SK-MEL-5 (cell line): Measurements from ENCODE around the gene EGFR. TPM values are rescaled to one million over a fixed set of nuclear protein-coding genes. Genes with fewer than 3 reads are reported as not detected.

Source experiments
- DNase-seq: peaks from one replicate; pipeline ENCODE4 v3.0.0-alpha.2; 2016; ENCODE audit warnings: low read depth, low spot score
- in situ Hi-C: cut with HindIII; loops from 2 replicates; pipeline ENCODE4 v1.10.0; 2016; ENCODE audit warnings: low sequenced_read_pairs, high pct_unique_total_duplicates, low pct_unique_long_range_greater_than_20kb
- total RNA-seq: library from RNA; depleted of rRNA; stranded (reverse); fragments of >200 nt; shearing (Covaris generic); gene quantifications from 2 replicates; pipeline ENCODE4 v1.2.3, GENCODE V29; 2014

Gene EGFR
- total RNA-seq, 1 experiment from 2014 or later, result 0.85 TPM

DNA sequence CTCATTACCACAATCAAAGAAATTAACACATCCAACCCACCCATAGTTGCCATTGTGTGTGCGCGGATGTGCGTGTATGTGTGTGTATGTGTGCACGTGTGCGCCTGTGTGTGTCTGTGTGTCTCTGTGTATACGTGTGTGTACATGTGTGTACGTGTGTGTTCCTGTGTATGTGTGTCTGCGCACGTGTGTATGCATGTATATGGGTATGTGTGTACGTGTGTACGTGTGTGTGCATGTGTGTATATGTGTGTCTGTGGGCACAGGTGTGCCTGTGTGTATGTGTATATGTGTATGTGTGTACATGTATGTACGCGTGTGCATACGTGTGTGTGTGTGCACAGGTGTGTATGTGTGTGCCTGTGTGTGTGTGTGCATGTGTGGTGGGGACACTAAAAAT, 48.9 kb downstream of the EGFR start:
- DNase-seq, result no peak
- in situ Hi-C loops, result no loop called here

DNA sequence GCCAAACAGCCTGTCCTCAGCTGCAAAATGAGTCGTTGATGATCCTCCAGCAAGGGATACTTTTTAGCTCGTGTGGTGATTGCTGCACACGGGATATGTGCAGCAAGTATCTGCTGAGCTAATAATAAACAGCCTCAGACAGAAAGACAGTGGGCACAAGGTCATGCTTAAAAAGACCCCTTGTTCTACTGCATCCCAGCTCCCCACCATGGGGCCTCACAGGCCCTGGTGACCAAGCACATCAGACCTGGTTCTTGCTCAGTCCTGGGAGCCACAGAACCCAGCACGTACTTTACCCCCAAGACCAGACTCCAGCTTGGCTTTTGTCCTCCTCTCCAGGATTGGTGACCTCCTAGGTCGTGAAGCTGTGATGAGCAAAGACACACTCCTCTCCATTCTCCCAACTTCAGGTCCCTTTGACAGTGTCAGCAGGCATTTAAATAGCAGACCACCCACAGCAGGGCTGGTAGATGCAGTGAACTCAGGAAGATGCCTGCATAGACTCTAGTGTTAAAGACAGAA, 50.5 kb downstream of the EGFR start:
- in situ Hi-C loops, result no loop called here
- no peak for DNase-seq

DNA sequence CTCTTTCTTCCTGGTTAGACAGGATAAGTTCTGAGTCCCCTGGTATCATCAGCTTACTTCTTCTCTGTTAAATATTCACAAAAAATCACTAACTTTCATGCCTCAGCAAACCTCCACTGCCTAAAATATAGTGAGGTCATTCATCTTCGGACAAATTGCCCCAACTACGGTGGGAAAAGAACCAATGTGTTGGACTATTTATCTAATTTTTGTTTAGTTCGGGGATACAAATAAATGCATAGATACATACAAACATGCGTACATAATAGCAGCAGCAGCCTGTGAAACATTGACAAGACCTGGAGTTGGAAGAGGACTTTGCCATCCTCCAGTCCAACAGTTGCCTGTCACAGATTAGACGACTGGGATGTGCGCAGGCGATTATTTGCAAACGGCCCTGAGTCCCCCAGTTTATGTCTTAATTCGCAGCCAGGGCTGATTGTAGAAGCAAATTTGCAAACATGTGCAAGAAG, 51.5 kb downstream of the EGFR start:
- DNase-seq, result no peak
- in situ Hi-C loops, result no loop called here

DNA sequence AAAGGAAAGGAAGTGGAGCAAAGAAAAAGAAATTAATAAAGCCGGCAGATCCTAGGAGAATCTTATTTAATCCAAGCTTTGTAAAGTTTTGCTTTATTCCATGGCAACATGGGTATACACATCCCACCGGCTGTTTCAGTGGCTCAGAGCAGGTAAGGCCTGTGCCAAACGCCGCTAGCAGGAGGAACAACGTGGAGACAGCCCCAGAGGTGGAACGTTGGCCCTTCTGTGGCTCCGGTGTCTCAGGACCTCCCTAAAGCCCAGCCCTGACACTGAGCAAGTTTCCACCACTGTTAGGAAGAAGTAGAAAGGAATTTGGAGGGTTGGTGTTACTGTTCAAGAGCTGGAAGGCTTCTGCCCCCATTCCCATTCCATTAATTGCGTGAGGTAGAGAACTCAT, 52.0 kb downstream of the EGFR start:
- DNase-seq, result no peak
- in situ Hi-C loops, result no loop called here

DNA sequence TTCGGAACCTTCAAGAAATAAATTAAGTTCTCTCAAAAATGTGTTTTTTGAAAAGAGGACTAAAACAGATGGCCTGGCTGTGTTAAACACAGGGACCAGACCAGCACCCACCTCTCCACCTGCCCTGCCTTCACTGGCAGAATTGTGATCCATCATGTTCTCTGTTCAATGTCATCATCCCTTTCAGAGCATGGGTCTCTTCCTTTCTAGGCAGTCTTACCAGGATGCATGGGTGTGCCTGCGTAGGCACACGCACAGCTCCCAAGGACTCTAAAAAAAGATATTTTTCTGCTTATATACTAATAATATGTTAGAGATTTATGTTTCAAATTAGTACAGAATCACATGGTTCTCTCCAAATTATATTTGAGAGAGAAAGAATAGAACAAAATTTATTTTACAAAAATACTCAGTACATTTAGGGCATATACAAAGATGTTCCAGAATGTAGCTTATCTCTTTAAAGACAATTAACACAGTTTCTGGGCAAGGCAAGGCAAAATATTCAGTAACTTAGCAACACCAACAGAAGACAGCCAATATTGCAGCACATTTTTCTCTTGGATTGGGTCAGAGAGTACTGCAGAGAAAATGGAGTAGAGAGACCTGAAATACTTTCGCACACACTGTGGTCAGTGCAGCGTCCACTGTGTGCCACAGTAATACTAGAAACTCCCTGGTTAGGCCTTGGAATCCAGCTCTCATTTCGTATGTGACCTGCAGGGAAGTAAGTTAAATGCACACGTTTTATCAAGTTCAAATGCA, 52.8 kb downstream of the EGFR start:
- no peak for DNase-seq
- in situ Hi-C loops, result no loop called here

DNA sequence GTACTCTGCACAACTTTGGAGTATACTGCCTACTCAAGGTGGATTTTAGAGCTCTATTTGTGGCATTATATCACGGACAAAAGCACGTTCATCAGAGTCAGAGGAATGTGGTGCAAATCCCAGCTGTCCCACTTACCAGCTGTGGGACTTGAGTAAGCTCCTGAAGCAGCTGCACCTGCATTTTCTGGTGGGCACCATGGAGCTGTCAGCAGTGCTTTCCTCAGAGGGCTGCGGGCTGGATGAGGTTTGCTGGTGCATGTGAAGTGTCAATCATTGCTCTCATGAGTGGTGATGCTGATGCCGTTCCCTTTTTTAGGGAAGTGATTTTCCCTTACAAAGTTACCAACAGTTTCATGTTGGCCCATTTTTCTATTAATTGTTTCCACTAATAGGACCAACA, 53.4 kb downstream of the EGFR start:
- in situ Hi-C loops, result no loop called here
- DNase-seq, result no peak

DNA sequence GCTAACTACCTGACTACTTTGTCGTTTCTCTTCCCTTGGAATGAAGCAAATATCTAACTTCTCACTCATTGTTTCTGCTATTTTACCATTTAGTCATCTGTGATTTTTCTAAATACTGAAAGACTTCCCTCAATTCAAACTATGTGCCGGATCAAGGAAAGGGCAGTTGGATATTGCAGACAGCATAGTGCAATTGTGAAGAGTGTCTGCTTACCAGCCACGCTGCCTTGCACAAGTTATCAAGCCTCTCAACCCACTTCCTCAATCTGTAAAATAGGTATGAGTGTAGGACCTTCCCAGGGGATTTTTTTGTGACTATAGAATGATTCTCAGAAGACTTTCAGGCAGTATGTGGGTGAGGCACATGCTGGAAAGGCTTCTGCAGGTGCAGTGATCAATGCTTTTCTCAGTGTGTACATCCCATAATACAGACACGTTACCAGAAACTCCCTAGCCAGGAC, 54.3 kb downstream of the EGFR start:
- in situ Hi-C loops, result no loop called here
- DNase-seq, result no peak

DNA sequence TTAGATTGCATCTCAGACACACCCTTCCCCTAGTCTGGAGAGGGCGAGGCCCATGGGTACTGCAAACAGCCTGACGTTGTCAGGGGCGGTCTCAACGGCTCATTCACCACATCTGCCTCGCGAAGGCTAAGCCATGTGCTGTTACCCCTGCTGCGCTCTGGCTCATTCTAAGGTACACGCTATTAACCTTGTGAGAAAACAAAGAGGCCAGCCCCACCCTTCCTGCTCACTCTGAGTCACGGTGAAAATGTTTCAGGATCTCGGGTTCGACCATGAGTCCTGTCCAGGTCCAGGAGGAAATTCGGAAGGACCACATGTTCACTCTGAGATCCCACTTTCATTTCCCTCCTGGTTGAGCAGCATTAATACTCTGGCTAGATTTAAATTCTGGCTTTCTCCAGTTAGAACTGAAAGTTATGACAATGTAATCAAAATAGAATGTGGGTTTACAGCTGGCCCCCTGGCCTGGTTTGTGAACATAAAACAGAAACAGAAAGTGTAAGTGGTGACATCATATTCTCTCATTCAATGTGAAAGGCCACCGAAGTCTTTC, 55.2 kb downstream of the EGFR start:
- in situ Hi-C loops, result no loop called here
- no peak for DNase-seq

DNA sequence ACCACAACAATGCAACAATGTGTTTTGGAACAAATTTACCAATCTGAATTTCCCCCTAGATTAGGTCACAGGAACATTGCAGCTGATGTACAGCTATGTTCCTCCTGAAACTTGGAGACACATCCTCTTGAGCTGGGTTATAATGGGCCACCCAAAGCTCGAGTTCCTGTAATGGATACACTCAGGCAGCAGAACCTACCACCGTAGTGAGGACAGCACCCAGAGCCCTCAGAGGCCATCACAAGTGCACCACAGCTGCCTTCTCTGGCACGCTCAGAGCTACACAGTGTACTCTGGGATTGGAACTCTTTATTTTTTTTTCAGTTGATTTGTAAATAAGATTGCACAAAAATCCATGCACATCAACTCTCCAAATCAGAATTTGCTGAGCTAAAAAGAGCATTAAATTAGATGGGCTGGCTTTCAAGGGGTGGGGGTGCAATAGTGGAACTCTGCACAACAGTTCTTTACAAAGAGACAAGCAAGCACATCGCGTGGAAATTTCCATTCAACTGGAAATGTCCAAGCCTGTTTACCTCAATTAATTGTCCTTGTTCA, 56.7 kb downstream of the EGFR start:
- no peak for DNase-seq
- in situ Hi-C loops, result no loop called here

DNA sequence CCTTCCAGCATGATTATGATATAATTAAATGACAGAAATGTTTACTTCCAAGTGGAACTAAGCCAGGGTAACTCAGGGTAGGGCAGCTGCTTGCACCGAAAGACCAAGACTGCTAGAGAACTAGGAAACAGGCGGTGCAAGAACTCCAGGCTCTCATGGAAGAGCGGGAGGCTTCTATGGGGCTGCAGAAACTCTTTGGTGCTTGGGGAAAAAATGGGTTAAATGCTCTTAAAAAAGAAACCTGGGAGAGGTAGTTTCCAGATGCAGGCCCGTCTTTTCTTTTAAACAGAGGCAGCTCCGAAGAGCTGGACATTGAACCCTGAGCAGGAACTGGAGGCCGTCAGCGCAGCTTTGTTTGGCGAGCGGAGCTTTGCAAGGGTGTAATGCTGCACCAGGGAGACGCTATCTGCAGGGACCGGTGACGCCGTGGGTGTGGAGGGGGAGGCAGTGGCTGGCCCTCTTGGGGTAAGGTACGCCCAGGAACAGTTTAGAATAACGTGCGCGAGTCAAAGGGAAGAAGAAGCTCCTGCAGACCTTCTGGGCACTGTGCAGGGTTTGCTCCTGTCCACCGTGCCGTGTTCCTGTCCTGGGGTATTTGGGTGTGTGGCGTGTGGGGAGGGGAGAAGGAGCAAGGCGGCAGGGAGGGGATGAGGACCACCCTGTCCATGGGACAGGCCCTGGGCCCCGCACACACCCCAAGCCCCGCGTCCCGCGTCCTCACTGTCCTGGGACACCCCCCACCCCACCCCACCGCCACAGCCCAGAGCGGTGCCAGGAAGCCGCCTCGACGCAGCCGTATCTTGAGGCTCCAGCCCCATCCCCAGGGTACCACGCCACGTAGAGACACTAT, 59.0 kb downstream of the EGFR start:
- DNase-seq, result no peak
- in situ Hi-C loops, result no loop called here

DNA sequence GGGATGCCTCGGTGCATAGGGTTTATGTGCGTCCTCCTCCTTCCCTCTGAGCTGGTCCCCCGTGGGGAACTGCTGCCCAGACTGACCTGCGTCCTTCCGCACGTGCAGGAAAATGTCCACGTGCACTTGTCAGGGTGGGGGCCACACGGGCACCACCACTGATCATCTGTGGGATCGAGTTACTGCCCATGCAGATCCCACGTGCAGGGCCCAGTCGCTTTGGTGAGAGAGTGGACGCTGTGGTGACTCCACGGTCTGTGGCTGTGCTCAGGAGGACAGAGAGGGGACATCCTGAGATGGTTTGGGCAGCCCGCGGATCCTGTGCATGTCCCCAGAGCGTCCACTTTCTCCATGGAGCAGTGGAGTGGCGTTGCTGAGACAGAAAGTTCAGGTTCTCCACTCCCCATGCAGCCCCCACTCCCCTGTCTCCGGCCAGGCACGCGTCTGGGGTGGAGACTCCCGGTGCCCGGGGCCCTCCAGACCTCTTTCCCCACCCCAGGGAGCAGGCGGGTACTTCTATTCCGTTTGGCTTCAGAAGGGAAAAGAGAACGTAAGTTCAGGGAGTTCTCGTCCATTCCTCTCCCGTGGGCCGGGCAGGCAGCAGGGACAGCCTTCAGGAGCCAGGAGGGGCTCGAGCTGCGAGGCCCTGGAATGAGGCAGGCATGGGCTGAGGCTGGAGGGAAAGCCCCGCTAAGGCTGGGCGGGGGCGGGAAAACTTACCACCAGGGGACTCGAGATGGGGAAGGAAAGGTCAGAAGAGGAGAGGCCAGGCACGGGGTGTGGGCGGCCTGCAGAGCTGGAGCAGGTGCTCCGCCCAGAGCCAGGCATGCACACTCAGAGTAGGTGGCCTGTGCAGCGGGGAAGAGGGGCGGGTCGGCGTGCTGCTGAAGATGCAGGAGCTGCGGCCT, 59.9 kb downstream of the EGFR start:
- in situ Hi-C loops, result no loop called here
- no peak for DNase-seq

DNA sequence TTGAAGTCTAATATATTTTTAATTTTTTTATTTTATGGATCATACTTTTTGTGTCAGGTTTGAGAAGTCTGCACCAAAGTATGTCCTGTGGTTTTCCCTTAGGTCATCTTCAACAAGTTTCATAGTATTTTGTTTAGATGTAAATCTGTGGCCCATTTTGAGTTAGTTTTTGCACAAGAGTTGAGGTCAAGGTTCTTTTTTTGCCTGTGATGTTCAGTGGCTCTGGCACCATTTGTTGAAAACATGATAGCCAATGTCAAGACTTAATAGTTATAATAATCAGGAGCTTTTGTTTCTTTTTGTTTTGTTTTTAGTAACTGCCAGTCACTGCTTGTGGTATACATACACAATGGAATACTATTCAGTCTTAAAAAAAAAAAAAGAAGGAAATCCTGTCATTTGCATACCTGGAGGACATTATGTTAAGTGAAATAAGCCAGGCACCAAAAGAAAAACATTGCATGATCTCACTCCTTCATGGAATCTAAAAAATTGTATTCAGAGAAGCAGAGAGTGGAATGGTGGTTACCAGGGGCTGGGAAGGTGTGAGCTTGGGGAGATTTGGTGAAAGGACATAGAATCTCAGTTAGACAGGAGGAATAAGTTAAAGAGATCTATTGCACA, 61.3 kb downstream of the EGFR start:
- in situ Hi-C loops, result no loop called here
- DNase-seq, result no peak

DNA sequence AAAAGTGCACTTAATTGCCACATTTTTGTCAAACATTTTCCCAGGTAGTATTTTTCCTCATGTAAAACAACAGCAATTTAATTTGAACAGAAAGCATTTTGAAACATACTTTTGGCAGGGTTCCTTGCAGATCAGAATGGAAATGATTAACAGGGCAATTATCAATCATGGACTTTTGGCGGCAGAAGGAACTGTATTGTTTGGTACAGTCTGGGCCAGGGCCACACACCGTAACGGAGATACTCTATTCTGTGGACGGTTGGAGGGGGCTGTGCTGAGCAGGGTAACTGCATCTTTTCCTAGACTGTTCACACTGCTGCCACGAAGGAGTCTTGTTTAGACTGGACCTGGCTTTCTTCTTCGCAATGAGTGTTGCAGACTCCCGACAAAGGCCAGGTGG, 62.3 kb downstream of the EGFR start:
- DNase-seq, result no peak
- in situ Hi-C loops, result no loop called here

DNA sequence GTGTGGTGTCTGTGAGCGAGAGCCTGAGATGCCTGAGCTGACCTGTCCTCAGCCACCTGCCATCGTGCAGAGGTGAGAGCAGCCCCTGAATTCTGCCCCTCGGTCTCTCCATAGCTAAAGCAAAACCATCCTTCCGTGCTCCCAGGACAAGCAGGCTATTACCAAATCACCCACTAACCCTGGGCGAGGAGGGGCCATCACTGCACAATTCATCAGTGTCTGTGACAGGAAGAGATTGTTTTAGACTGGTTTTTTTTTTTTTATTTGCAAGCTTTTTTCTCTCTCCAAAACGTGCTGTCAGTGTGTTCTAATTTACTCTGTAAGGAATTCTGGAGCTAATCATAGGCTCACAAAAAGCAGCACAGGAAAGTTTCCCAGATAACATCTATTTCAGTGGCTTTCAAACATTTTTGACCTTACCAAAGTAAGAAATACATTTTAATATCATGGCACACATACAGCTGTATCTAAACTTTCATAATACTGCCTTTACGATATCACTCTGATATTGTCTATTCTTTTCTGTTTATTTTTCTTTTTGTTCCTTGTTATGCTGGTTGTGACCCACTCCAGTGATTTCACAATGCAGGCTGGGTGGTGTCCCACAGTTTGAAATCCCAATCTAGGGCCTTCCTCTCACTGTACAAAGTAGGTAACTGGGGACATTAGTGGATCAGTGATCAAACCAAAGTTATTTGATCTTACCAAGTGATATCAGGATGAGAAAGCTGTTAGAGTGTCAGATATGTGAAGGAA, 62.8 kb downstream of the EGFR start:
- DNase-seq, result no peak
- in situ Hi-C loops, result no loop called here

DNA sequence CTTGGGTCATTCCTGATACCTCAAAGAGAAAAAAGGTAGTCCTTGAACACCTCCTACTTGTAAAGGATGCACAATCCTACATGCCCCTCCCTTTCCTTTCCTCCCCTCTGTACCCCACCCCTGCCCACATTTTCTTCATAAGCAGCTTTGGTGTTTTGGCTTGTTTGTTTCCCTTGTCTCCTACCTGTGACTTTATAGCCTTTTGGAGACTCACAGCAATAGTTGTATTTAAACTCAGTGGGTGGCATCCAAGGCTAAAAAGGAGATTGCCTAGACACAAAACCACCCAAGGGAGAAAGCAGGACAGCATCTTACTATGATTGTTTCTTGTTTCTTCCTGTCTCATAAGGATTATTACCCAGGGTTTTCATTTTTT, 63.4 kb downstream of the EGFR start:
- in situ Hi-C loops, result no loop called here
- no peak for DNase-seq

DNA sequence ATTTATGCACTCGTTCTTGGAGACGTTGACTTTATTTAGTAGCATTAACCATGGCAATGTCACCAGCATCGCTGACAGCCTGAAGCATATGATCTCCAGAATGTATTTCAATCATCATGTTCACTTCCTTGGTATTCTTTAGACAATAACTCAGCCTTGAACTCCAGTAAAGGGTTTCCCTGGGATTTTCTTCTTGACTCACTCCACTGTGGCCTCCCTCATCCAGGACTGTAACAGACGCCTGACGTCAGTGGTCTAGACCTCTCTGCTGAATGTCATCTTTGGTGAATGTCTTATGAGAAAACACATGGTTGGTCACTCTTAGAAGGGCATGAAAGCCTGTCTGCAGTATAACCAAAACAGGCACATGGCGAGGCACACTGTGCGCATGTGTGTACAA, 64.4 kb downstream of the EGFR start:
- in situ Hi-C loops, result no loop called here
- no peak for DNase-seq
